ENCODE measurements around the gene PTPN3.

DNA sequence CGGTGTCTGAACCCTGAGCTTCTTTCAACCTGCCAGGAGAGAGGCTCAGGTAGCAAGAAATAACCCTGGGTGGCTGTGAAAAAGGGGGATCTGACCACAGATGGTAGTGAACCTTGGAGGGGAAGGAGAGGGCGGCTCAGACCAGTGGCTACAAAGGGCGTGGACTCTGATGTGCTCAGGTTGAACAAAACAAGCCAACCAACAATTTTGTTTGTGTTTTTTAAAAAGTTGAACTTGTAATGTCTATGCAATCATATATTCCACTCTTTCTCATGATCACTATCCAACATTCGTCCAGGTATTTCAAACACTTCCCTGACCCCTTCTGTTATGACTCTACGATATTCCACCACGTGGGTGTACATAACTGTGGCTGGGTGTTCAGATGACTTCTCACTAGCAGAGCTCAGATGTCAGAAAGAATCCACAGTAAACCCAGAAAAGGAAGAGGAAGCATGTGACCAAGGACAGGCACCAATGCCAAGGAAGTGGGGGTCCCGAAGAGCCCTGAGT, 20.0 kb downstream of the PTPN3 start:
- TF ChIP-seq, protein P1, sequence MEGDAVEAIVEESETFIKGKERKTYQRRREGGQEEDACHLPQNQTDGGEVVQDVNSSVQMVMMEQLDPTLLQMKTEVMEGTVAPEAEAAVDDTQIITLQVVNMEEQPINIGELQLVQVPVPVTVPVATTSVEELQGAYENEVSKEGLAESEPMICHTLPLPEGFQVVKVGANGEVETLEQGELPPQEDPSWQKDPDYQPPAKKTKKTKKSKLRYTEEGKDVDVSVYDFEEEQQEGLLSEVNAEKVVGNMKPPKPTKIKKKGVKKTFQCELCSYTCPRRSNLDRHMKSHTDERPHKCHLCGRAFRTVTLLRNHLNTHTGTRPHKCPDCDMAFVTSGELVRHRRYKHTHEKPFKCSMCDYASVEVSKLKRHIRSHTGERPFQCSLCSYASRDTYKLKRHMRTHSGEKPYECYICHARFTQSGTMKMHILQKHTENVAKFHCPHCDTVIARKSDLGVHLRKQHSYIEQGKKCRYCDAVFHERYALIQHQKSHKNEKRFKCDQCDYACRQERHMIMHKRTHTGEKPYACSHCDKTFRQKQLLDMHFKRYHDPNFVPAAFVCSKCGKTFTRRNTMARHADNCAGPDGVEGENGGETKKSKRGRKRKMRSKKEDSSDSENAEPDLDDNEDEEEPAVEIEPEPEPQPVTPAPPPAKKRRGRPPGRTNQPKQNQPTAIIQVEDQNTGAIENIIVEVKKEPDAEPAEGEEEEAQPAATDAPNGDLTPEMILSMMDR (conservative IDR thresholded peaks at IDR 0.05; ENCODE audit: low read length): no peak
- no peak for TF ChIP-seq EZH2phosphoT487 (IDR thresholded peaks at IDR 0.05; ENCODE audit: borderline replicate concordance, low read depth, low read length)
